ENCODE results near the gene CTBP1. TPM values are rescaled to one million over a fixed set of nuclear protein-coding genes. Genes with fewer than 3 reads are reported as not detected.

Gene CTBP1
- total and polyA plus RNA-seq, 9 of the 15 experiments (the other 6 are each of a cell fraction or from before 2014, with no cell fraction given): 14.5 to 162 (median 68.2) TPM

- TF ChIP-seq, protein P1, sequence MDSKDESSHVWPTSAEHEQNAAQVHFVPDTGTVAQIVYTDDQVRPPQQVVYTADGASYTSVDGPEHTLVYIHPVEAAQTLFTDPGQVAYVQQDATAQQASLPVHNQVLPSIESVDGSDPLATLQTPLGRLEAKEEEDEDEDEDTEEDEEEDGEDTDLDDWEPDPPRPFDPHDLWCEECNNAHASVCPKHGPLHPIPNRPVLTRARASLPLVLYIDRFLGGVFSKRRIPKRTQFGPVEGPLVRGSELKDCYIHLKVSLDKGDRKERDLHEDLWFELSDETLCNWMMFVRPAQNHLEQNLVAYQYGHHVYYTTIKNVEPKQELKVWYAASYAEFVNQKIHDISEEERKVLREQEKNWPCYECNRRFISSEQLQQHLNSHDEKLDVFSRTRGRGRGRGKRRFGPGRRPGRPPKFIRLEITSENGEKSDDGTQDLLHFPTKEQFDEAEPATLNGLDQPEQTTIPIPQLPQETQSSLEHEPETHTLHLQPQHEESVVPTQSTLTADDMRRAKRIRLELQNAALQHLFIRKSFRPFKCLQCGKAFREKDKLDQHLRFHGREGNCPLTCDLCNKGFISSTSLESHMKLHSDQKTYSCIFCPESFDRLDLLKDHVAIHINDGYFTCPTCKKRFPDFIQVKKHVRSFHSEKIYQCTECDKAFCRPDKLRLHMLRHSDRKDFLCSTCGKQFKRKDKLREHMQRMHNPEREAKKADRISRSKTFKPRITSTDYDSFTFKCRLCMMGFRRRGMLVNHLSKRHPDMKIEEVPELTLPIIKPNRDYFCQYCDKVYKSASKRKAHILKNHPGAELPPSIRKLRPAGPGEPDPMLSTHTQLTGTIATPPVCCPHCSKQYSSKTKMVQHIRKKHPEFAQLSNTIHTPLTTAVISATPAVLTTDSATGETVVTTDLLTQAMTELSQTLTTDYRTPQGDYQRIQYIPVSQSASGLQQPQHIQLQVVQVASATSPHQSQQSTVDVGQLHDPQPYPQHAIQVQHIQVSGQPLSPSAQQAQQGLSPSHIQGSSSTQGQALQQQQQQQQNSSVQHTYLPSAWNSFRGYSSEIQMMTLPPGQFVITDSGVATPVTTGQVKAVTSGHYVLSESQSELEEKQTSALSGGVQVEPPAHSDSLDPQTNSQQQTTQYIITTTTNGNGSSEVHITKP (IDR thresholded peaks at IDR 0.05; ENCODE audit: partially characterized antibody): peak; percentile 88
- no peak for TF ChIP-seq PTBP1 (IDR thresholded peaks at IDR 0.05; ENCODE audit: low read depth, low read length)
- TF ChIP-seq, protein P2, sequence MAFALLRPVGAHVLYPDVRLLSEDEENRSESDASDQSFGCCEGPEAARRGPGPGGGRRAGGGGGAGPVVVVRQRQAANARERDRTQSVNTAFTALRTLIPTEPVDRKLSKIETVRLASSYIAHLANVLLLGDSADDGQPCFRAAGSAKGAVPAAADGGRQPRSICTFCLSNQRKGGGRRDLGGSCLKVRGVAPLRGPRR (CRISPR knock-in tag; IDR thresholded peaks at IDR 0.05): no peak
- no peak for TF ChIP-seq RFX7 (CRISPR knock-in tag; IDR thresholded peaks at IDR 0.05)
- no peak for TF ChIP-seq POLR2H (tag; IDR thresholded peaks at IDR 0.05; ENCODE audit: low read depth)
- TF ChIP-seq ZNF586 (CRISPR knock-in tag; conservative IDR thresholded peaks at IDR 0.05): no peak
- TF ChIP-seq, protein P3, sequence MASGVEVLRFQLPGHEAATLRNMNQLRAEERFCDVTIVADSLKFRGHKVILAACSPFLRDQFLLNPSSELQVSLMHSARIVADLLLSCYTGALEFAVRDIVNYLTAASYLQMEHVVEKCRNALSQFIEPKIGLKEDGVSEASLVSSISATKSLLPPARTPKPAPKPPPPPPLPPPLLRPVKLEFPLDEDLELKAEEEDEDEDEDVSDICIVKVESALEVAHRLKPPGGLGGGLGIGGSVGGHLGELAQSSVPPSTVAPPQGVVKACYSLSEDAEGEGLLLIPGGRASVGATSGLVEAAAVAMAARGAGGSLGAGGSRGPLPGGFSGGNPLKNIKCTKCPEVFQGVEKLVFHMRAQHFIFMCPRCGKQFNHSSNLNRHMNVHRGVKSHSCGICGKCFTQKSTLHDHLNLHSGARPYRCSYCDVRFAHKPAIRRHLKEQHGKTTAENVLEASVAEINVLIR (CRISPR knock-in tag; IDR thresholded peaks at IDR 0.05): no peak
- no peak for TF ChIP-seq YY1 (IDR thresholded peaks at IDR 0.05; ENCODE audit: borderline replicate concordance in 1 of 3, control insufficient read depth in 1 of 3, extremely low read depth in 1 of 3, insufficient read depth in 3 of 3, insufficient read length in 1 of 3, insufficient replicate concordance in 2 of 3, low read depth in 1 of 3, low read length in 2 of 3)
- TF ChIP-seq, protein P4, sequence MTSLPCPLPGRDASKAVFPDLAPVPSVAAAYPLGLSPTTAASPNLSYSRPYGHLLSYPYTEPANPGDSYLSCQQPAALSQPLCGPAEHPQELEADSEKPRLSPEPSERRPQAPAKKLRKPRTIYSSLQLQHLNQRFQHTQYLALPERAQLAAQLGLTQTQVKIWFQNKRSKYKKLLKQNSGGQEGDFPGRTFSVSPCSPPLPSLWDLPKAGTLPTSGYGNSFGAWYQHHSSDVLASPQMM (CRISPR knock-in tag; IDR thresholded peaks at IDR 0.05): no peak
- TF ChIP-seq POU5F1 (IDR thresholded peaks at IDR 0.05; ENCODE audit: borderline replicate concordance, low read depth, low read length, partially characterized antibody): no peak
- TF ChIP-seq EP300 (IDR thresholded peaks at IDR 0.05; ENCODE audit: low read length): no peak
- TF ChIP-seq, protein P5, sequence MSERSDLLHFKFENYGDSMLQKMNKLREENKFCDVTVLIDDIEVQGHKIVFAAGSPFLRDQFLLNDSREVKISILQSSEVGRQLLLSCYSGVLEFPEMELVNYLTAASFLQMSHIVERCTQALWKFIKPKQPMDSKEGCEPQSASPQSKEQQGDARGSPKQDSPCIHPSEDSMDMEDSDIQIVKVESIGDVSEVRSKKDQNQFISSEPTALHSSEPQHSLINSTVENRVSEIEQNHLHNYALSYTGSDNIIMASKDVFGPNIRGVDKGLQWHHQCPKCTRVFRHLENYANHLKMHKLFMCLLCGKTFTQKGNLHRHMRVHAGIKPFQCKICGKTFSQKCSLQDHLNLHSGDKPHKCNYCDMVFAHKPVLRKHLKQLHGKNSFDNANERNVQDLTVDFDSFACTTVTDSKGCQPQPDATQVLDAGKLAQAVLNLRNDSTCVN (CRISPR knock-in tag; IDR thresholded peaks at IDR 0.05): no peak
- TF ChIP-seq CEBPB (tag; IDR thresholded peaks at IDR 0.05): peak; percentile 41; the same call in 1 of the 2 replicates
- 0 out of 2 replicates have a peak, but pooled peaks have one; percentile 3 for TF ChIP-seq JUND (IDR thresholded peaks at IDR 0.05; ENCODE audit: borderline replicate concordance, low read depth, low read length)
- no peak for TF ChIP-seq JUND (tag; IDR thresholded peaks at IDR 0.05; ENCODE audit: borderline replicate concordance, low read depth, low read length)
Measured at GRCh38 chr4:1249731-1250526, 999 bp upstream of the CTBP1 start (continued).

Data from K562 (cell line).